ENCODE results near the gene COPA.
"Not testable (repeated sequence)": the region's sequence is repeated elsewhere in the genome, so short reads cannot be mapped to it uniquely, and the experiment has no call there.

The COPA gene

DNA sequence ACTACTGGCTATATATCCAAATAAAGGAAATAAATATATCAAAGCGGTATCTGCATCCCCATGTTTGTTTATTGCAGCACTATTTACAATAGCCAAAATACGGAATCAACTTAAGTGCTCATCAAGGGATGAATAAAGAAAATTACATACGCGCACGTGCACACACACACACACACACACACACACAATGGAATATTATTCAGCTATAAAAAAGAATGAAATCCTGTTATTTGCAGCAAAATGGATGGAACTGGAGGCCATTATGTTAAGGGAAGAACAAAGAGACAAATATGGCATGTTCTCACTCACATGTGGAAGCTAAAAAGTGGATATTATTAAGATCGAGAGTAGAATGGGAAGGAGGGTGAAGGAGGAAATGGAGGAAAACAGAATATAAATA is 20.2 kb downstream of the COPA start:
- no peak for DNase-seq

DNA sequence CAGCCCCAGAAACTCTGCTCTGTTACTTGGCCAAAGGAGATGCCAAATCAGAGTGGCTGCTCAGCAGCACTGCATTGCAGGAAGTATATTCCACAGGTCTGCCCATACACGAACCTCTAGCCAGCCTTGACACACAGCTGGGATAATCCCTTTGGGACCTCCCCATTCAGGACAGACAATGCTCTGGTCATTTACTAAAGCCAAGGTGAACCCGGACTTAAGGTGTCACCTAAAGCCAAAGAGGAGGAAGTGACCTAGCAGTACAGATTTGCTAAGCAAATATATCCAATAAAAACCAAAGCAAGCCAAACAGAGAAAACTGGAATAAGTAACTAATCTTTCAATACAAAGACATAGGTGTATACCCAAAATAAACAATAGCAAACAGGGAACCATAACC is 27.7 kb downstream of the COPA start:
- no peak for DNase-seq

DNA sequence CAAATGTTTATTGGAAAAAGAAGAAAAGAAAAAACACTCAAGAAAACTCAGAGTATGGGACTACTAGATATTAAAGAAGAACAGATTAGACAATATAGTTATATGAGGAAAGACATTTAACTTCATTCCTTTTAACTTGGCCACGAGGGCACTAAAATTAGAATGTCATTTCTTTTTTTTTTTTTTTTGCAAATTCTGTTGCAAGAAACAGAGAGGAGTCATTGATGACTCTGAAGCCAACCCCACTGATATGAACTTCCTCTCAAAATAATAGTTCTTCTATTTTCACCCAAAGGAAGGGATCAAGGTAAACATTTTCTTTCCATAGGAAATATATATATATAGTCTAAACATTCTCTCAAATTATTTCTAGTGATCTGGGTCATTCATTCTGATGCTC is 33.5 kb downstream of the COPA start:
- no peak for DNase-seq

DNA sequence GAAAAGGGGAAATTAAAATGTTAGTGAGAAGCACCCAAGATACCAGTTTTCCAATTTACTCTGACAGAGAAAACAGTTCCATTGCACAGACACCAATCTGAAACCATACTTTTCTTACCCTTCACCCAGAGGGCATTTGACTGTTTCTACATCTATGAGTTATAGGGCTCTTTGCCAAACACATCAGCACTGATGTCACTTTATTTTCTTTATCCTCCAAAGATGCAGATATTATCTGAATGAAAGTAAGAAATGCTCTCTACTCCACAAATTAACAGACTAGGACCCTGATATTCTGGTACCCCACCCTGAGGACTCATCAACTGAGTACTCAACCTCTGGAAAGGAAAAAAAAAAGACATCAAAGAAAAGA is 33.9 kb downstream of the COPA start:
- DNase-seq, result no peak

DNA sequence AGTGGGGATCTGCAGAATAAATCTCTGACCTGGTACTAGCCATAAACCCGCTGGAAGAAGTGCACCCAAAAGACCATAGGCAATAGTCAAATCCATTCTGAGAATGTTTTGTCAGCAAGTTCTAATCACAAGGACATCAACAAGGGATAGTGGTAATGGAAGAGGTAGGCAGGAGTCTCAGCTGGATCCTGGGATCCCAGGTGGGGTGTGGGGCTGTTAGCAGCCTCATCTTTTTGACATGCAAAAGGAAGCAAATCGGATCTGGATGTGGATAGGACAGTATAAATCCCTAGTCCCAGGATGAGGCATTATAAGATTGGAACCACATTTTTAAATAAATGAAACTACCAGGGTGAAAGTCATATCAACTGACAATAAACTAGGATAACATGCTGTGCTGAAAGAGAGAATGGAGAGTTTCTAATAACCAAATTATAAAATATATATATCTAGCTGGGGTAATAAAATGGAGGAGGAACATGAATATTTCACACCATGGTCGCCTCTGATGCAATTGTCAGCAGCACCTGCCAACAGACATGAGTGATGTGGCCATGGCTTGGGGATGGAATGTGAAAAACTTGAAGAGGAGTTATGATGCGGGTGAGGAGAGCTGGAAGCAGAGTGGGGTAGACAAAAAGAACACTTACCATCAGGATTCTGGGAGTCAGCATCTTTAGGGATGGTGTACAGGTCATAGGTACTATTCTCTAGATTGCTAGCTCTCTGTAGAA is 34.4 kb downstream of the COPA start:
- DNase-seq, result no peak

DNA sequence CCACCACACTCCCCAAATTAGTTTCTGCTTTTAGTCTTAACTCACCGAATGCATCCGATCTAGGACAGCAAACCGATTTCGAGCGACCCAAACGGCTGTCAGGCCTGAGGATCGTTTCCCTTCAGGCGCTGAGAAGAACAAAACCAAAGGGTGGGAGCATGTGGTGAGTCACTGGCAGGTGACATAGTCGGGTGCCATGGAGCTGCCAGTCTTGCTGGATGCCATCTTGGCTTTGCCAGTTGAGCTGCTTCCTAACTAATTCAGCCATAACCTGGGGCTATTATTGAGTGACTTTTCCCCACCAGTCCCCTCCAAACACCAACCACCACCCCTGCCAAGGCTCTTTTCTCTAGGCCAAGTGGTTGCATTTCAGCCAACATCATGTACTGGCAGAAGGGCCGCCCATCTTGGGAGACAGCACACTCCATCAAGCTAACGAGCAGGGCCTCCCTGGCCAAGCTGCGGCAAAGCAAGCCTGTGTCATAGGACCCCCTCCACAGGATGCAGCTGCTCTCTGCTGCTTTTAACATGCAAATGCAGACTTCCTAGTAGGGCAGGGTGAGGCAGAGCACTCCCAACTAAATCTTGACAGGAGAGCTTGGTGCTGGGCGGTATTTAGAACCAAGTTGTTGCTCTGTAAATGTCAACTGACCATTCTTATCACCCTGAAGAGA is 35.8 kb downstream of the COPA start:
- no peak for DNase-seq

DNA sequence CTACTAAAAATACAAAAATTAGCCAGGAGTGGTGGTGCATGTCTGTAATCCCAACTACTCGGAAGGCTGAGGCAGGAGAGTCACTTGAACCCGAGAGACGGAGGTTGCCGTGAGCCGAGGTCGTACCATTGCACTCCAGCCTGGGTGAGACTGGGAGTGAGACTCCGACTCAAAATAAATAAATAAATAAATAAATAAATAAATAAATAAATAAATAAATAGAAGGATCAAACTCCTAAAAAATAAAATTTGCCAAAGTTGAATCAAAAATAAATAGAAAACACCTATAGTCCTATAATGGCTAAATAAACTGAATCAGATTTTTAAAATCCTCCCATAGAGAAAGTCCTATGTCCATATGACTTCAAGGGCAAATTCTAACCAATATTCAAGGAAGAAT is 42.9 kb downstream of the COPA start:
- DNase-seq, result no peak

DNA sequence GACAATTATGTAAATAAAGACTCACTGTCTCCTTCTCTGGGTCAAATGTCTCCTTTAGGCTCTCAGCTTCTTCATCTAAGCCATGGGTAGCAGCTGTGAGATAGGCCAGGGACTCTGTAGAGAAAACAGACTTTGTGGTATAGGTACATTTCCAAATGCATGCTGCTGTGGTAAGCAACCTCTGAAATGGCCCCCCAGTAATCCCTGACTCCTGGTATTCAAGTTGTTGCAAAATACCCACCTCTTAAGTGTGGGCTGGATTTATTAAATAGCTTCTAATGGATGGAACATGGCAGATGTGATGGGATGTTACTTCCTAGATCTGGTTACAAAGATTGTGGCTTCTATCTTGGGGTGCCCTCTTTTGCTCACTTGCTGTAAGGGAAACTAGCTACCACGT is 47.0 kb downstream of the COPA start:
- DNase-seq, result no peak

DNA sequence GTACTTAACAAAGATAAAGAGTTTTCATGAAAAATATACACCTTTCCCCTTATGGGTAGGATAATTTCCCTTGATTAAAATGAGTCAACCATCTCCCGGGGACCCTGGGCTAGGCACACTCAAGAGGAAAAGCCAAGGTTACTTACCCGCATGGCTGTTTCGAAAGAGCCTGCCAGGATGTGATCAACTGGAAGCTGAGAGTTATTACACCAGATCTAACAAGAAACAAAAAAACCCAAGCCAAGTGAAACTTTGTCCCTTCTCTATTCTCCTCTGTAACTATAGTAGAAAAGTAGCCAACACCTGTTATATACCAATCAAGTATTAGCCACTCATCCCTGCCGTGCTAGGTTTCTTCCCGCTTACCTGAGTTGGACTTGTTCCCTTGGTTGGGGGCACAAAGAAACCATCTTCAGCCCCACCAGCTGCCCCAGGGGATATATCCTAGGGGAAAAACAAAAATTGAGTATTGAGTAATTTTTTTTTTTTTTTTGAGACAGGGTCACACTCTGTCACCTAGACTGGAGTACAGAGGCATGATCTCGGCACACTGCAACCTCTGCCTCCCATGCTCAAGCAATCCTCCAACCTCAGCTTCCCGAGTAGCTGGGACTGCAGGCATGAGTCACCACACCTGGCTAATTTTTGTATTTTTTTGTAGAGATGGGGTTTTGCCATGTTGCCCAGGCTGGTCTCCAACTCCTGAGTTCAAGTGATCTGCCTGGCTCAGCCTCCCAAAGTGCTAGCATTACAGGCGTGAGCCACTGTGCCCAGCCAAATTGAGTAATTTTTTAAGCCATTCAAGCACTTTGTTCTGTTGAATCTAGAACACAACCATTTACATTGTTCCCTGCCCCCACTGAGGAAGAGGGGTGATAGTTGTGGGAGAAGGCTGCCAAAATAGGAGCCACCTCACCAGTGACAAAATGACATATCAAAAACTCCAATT is 49.8 kb downstream of the COPA start:
- no peak for DNase-seq

DNA sequence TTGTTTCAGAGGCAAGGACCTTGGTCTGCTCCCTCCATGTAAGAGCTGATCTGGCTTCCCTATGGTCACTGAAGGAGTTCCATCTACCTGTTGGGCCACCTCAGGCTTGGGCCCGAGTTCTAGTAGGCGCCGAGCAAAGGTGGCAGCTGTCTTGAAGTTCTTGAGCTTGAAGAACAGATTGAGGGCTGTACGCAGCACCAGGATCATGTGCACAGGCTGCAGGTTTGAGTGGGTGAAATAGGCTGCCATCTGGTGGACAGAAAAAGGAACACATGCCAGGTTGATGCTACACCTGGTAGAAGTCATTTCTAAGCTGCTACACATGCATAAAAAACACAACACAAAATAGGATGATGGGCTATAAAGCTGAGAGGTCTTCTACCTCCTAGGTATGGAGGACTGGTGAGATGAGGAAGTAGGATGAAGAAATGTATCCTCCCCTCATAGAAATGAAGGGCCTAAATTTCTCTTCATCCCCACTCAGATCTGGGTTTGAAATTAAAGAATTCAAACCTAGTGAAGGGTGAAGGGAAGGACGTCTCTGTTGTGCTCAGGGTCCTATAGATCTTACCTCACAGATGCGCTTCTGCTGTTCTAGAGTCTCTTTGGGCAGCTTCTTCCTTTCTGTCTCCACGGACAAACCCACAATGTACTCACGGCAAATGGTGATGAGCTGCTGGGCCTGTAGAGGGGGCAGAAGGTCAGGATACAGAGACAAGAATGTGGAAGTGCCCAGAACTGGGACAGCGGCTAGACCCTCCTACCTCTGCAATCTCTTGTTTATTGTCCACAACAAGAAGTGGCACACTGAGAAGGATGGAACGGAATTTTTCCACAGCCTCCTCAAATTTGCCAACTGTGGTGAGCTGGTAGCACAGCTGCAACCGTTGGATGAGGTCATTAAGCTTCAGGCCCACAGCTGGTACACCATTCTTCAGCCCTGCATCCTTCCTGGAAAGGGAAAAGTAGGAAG is 51.5 kb downstream of the COPA start:
- DNase-seq, result peak; percentile 56

DNA sequence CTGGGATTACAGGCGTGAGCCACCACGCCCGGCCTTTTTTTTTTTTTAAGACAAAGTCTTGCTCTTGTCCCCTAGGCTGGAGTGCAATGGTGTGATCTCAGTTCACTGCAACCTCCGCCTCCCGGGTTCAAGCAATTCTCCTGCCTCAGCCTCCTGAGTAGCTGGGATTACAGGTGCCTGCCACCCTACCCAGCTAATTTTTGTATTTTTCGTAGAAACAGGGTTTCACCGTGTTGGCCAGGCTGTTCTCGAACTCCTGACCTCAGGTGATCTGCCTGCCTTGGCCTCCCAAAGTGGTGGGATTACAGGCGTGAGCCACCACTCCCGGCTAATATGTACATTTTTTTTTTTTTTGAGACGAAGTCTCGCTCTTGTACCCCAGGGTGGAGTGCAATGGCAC is 55.3 kb downstream of the COPA start:
- DNase-seq, result not testable (repeated sequence)

DNA sequence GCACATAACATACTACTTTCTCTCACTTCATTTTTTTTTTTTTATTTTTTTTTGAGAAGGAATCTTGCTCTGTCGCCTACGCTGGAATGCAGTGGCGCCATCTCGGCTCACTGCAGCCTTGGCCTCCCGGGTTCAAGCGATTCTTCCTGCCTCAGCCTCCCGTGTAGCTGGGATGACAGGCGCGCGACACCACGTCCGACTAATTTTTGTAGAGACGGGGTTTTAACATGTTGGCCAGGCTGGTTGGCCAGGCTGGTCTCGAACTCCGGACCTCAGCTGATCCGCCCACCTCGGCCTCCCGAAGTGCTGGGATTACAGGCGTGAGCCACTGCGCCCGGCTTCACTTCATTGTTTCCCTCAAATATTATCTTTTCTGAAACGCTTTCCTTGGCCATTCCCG is 57.5 kb downstream of the COPA start:
- DNase-seq, result no peak

DNA sequence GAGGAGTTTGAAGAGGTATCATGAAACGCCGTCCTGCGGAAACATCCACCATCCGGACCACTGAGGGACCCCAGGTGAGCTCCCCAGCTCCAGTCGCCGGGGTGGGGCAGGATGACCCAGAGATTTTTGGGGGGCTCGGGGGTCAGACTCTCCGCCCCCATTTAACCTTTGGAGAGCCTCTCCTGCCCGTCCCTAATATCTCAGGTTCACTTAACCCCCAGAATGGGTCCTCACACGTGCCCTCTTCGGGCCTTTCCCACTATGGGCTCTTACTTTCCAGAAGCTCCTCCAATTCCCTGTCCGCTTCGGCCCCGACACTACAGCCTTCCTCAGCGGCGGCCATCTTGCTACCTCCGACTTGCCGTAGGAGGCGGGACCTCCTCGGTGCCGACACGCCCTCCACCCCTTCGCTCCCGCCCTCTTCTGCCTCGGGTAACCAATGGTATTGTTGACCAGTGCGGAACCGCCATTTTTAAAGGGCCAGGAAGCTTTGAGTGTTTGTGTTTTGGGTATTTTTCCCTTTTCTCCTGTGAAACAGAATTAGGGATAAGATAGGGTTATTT is 58.2 kb downstream of the COPA start, which contains the start of gene PEX19:
Gene PEX19 (minus strand): TSS at position 352 of the 563 bp plus-strand sequence. CDS start 9 bp downstream, at position 343.
- peak; percentile 96 for DNase-seq

DNA sequence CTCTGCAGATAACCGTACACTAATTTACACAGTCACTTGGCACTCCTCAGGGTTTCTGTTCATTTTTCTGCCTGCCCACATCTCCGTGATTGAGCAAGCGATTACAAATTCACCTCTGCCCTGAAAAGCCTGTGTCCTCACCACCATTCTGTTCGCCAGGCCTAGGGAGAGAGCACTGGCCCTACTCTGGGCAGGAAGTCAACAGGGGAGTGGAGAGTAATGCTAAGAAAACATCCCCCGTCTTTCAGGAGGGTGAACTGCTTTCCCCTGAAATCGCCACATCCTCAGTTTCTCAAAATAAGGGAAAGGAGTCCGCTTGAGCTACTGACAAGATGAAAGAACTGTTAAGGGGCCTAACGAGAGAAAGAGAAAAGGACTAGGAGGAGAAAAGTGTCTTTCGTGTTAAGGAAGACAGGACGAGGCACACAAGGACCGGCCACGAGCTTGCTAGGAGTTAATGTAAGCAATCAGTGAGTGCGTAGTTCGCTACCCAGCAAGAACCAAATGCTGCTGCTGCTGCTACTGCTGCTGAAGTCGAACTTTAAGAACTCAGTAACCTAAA is 58.7 kb downstream of the COPA start:
- DNase-seq, result no peak

DNA sequence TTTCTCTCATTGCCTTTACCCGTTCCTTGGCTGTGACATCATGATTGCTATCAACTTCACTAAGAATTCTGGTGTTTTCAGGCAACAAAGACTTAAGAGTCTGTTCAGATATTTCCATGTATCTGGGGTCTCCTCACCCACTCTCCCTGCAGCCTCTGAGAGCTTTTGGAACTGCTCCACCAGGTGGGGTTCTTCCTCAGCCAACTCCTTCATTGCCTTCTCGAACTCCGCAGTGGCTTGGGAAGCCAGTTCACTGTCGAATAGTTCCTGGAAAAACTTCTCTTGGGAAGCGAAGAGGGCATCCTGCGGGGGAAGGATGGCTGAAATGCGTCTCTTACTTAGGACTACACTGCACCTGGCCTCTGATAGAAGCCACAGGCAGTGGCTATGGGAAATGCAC is 60.2 kb downstream of the COPA start:
- DNase-seq, result no peak

DNA sequence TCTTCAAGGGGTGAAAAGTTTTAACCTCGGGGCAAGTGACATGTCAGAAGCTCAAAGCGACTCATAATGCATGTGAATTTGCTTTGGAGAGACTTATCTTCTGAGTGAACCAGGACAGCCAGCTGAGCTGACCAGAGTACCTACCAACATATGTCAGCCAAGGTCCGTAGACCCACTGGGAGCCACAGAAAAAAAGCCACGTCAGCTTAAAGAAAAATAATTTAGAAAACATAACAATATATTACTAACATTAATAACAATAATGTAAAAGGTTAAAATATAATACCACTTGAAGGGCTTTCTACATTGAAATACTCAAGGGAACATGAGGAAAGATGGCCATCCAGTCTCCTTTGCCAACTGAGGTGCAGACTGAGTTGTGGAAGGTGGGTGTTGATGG is 65.1 kb downstream of the COPA start:
- no peak for DNase-seq

DNA sequence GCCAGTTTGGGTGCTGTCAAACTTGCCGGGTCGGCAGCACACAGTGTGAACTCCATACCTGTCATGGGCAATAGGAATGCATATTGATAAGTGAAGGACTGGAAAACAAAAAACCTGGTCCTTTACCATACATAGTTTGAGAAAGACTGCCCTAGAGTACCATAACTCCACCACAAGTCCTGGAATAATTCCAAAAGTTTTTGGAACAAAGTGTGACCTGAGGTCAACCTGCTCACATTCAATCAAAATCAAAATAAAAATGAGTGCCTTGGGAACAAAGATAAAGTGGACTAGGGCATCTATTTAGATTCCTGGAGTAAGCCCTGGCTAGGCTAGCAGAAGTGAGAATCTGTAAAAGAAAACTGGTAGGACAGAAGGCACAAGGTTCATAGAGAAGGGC is 65.7 kb downstream of the COPA start:
- no peak for DNase-seq

DNA sequence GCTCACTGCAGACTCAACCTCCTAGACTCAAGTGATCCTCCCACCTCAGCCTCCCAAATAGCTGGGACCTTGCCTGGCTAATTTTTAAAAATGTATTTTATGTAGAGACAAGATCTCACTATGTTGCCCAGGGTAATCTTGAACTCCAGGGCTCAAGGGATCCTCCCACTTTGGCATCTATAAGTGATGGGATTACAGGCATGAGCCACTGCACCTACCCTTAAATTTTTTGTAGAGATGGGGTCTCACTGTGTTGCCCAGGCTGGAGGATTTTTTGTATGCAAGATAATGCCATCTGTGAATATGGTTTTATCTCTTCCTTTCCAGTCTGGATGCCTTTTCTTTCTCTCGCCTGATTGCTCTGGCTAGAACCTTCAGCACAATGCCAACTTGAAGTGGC is 72.0 kb downstream of the COPA start:
- no peak for DNase-seq

DNA sequence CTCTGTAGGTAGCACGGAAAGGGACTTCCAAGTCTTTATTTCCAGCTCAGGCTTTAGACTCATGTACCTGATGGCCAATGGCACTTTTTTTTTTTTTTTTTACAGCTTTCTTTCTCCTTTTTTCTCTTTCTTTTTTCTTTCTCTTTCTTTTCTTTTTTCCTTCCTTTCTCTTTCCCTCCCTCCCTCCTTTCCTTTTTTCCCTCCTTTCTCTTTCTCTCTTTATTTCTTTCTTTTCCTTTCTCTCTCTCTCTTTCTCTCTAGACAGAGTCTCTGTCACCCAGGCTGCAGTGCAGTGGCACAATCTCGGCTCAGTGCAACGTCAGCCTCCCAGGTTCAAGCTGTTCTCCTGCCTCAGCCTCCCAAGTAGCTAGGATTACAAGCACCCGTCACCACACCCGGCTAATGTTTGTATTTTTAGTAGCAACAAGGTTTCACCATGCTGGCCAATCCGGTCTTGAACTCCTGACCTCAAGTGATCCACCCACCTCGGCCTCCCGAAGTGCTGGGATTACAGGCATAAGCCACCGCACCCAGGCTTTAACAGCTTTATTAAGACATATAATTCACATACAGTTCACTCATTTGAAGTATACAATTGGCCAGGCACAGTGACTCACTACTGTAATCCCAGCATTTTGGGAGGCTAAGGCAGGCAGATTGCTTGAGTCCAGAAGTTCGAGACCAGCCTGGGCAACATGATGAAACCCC is 75.6 kb downstream of the COPA start:
- DNase-seq, result no peak

DNA sequence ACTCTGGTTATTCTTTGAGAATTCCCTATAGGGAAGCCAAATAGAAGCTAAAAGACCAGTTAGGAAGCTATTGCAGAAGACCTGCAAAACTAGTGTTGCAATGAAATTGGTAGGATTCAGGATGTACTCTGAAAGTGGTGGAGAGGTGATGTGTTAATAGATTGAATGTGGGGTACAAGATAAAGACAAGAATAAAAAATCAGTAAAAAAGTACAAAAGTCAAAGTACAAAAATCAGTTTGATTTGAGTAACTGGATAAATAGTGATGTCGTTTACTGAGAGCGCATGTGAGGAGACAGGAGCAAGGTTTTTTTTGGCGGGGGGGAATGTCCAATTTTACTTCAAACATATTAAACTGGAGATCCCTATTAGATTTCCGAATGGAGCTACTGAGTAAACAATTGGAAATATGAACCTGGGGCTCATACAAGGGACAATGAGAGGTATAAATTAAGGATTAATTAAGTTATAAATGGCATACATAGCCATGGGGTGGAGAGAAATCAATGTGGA is 78.2 kb downstream of the COPA start:
- DNase-seq, result no peak
